GM12874 (cell line): ENCODE measurements around the gene DSG1.

ENCODE experiments used
- TF ChIP-seq, protein P1 (sequence below): IDR thresholded peaks from 2 replicates; pipeline ENCODE4 v1.5.1; 2011; ENCODE audit warnings: low read depth, mild to moderate bottlenecking, control low read depth, low read length, moderate library complexity; ENCODE audit not compliant: insufficient read depth

DSG1 gene

GRCh38 chr18:31401156-31402025, 83.4 kb downstream of the DSG1 start:
- TF ChIP-seq, protein P1, sequence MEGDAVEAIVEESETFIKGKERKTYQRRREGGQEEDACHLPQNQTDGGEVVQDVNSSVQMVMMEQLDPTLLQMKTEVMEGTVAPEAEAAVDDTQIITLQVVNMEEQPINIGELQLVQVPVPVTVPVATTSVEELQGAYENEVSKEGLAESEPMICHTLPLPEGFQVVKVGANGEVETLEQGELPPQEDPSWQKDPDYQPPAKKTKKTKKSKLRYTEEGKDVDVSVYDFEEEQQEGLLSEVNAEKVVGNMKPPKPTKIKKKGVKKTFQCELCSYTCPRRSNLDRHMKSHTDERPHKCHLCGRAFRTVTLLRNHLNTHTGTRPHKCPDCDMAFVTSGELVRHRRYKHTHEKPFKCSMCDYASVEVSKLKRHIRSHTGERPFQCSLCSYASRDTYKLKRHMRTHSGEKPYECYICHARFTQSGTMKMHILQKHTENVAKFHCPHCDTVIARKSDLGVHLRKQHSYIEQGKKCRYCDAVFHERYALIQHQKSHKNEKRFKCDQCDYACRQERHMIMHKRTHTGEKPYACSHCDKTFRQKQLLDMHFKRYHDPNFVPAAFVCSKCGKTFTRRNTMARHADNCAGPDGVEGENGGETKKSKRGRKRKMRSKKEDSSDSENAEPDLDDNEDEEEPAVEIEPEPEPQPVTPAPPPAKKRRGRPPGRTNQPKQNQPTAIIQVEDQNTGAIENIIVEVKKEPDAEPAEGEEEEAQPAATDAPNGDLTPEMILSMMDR, result no peak

DNA sequence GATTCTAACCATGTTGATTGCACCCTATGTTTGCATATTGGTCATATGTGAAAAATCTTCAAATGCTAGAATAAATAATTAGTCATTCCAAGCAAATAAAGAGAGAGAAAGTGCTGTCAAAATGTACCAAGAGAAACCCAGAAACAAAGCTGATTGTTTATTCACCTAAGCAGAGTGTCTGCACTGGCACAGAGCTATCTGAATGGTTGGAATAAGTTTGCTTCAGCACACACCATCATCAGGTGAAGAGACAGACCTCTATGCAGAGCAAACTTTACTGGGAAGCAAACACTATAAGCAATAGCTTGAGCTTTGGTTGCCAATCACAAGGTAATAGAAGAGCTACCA, 84.0 kb downstream of the DSG1 start:
- TF ChIP-seq, protein P1, result no peak

DNA sequence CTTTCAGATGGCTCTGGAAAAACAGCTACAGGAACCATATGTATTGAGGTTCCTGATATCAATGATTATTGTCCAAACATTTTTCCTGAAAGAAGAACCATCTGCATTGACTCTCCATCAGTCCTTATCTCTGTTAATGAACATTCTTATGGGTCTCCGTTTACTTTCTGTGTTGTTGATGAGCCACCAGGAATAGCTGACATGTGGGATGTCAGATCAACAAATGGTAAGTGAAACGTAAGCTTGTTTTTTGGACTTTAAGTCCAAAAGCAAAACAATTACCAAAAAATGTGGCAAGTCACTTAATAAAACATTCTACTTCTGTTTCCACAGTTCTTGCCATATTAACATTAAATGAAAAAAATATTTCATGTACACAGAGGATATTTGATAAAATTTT, 85.4 kb downstream of the DSG1 start:
- TF ChIP-seq, protein P1, result no peak
